Psoas muscle (tissue), 8 donors: ENCODE results near the gene RNF111. TPM values are rescaled to one million over a fixed set of nuclear protein-coding genes. Genes with fewer than 3 reads are reported as not detected.

Source experiments
- ATAC-seq, 4 donors: fragments of 200-7000 bp; cut with Tn5 transposase; one replicate each; pipeline ENCODE4 v1.9.1; 2020; ENCODE audit warnings: moderate library complexity in 3 of 4, mild to moderate bottlenecking in 2 of 4
- DNase-seq, 2 donors: peaks; one replicate each; pipeline ENCODE4 v3.0.0-alpha.2; 2020
- H3K27ac ChIP-seq: fragments of 200-600 bp; one replicate; pipeline ENCODE4 v1.8.0; 2022
- H3K27me3 ChIP-seq, 3 donors: fragments of 200-600 bp in 1 of 3; one replicate each; pipeline versions ENCODE4 v1.6.1 to v1.8.0; 2013 to 2022; ENCODE audit warnings: low read length in 2 of 3, mild to moderate bottlenecking in 2 of 3, moderate library complexity in 1 of 3; ENCODE audit not compliant: insufficient read depth in 3 of 3
- H3K36me3 ChIP-seq, 2 donors: fragments of 200-600 bp in 1 of 2; one replicate each; pipeline versions ENCODE4 v1.6.1 to v1.8.0; 2013 to 2022; ENCODE audit warnings: low read depth in 1 of 2, mild to moderate bottlenecking in 1 of 2, moderate library complexity in 1 of 2; ENCODE audit not compliant: insufficient read depth in 1 of 2
- H3K4me1 ChIP-seq: fragments of 200-600 bp; one replicate; pipeline ENCODE4 v1.8.0; 2022
- H3K4me3 ChIP-seq: fragments of 200-600 bp; one replicate; pipeline ENCODE4 v1.8.0; 2022; ENCODE audit warnings: mild to moderate bottlenecking
- H3K9me3 ChIP-seq: fragments of 200-600 bp; one replicate; pipeline ENCODE4 v1.8.0; 2022
- CTCF ChIP-seq: fragments of 200-600 bp; IDR thresholded peaks from one replicate; pipeline ENCODE4 v1.8.0; 2022; ENCODE audit warnings: antibody characterized with exemption
- WGBS, 3 donors: extraction: QIAGEN DNeasy Blood & Tissue Kit; methylation state at CpG; one replicate each; pipeline versions ENCODE4 v1.1.6 to v1.1.7; 2013; 5-methylcytosine and 5-hydroxymethylcytosine counted together
- intact Hi-C, 2 donors: fragments of 100-400 bp; cut with DNase I; formaldehyde crosslinking; loops; one replicate each; pipeline versions ENCODE4 v1.11.0 to v1.14.2; 2022
- polyA plus RNA-seq, 3 donors: library from polyadenylated mRNA; stranded (reverse); fragments of 200-250 nt; gene quantifications; one replicate each; pipeline ENCODE4 v1.2.3, GENCODE V29; 2013
- total RNA-seq, 4 donors: library from RNA; stranded (reverse); fragmentation: NEBNext Ultra II Directional in 2 of 4; extraction: Animal tissue kit (Norgen Biotek cat#: 25700) in 2 of 4; gene quantifications; one replicate each; pipeline versions ENCODE4 v1.2.1 to v1.2.4, GENCODE V29; 2021 to 2023
- donor health status: healthy with polysubstance abuse.
- donor health status: DM: no; HTN: no; CAD: no; lungs with moderate emphysema.
- donor health status: Bipolar disorder and iron deficiency.
- donor health status: healthy.
- donor health status: DM: yes; HTN: yes; CAD: no.
- donor health status: DM: no; HTN: no; CAD: no.
- donor health status: DM: no; HTN: no; CAD: no.
- donor health status: DM: yes; HTN: yes; CAD: no.

Gene RNF111
- total and polyA plus RNA-seq, 7 donors, result 8.3 to 26.9 (median 18.3) TPM

GRCh38 chr15:59060348-59060747 lies 72.9 kb downstream of the RNF111 start:
- no peaks in the 10 kb centered on the region for H3K9me3 ChIP-seq
- peaks cover 2 to 87% of the 10 kb centered on the region in 2 donors for H3K36me3 ChIP-seq
- no peak for TF ChIP-seq CTCF
- WGBS, 3 donors, result 89 to 93% (median 89%) methylated on average over 4 of the region's 4 CpGs
- intact Hi-C loops, result no loop called here
- H3K27me3 ChIP-seq, result no peaks in the 10 kb centered on the region
- ATAC-seq (no peak), DNase-seq (no peak)
- H3K4me3 ChIP-seq, result no peak overlapping the region
- H3K4me1 ChIP-seq, result peaks cover 17% of the 10 kb centered on the region
- H3K27ac ChIP-seq, result peak overlapping the region; percentile 30

- DNase-seq, result no peak
- Histone ChIP-seq H3K4me3 (no peak overlapping the region), H3K9me3 (no peaks in the 10 kb centered on the region), H3K27me3 (no peaks in the 10 kb centered on the region), H3K27ac (peak overlapping the region; percentile 37), H3K36me3 (peaks cover 6 to 90% of the 10 kb centered on the region in 2 donors), H3K4me1 (peaks cover 17% of the 10 kb centered on the region)
- ATAC-seq, result peak; percentile 42 to 88 (median 67)
- no peak for TF ChIP-seq CTCF
- intact Hi-C loops, result no loop called here
- WGBS, 3 donors, result 48 to 68% (median 56%) methylated on average over 4 of the region's 4 CpGs
Observed at GRCh38 chr15:59063042-59063441, 75.6 kb downstream of the RNF111 start.

- TF ChIP-seq CTCF, result no peak
- H3K27ac ChIP-seq, result no peak overlapping the region
- intact Hi-C loops, result no loop called here
- no peaks in the 10 kb centered on the region for H3K4me1 ChIP-seq
- DNase-seq (no peak), ATAC-seq (no peak)
- no peaks in the 10 kb centered on the region for H3K27me3 ChIP-seq
- peaks cover 6 to 90% of the 10 kb centered on the region in 2 donors for H3K36me3 ChIP-seq
- H3K4me3 ChIP-seq, result no peak overlapping the region
- 87 to 93% (median 88%) methylated on average over 1 of the region's 1 CpG for WGBS, 3 donors
- H3K9me3 ChIP-seq, result no peaks in the 10 kb centered on the region
Observed at GRCh38 chr15:59069430-59069829, 82.0 kb downstream of the RNF111 start.

- DNase-seq, result no peak
- H3K27me3 ChIP-seq, result no peaks in the 10 kb centered on the region
- no peaks in the 10 kb centered on the region for H3K9me3 ChIP-seq
- no peaks in the 10 kb centered on the region for H3K4me1 ChIP-seq
- WGBS, 3 donors, result 96 to 100% (median 99%) methylated on average over 1 of the region's 1 CpG
- no peak for ATAC-seq
- TF ChIP-seq CTCF, result no peak
- H3K36me3 ChIP-seq, result peaks cover 0 to 76% of the 10 kb centered on the region in 2 donors
- H3K4me3 ChIP-seq, result no peak overlapping the region
- intact Hi-C loops, result no loop called here
- no peak overlapping the region for H3K27ac ChIP-seq
Observed at GRCh38 chr15:59074607-59075006, 87.1 kb downstream of the RNF111 start.

GRCh38 chr15:59087731-59088130 lies 100.3 kb downstream of the RNF111 start:
- intact Hi-C loops, result no loop called here
- ATAC-seq (no peak), DNase-seq (no peak)
- Histone ChIP-seq H3K4me3 (no peak overlapping the region), H3K27ac (no peak overlapping the region), H3K9me3 (no peaks in the 10 kb centered on the region), H3K27me3 (no peaks in the 10 kb centered on the region), H3K36me3 (peaks cover 7 to 99% of the 10 kb centered on the region in 2 donors), H3K4me1 (no peaks in the 10 kb centered on the region)
- no peak for TF ChIP-seq CTCF
- WGBS, 3 donors, result 97 to 98% (median 98%) methylated on average over 2 of the region's 2 CpGs
